ENCODE results near the gene RBFOX2.

- no peak for TF ChIP-seq MAX (IDR thresholded peaks at IDR 0.05)
- TF ChIP-seq CREB1 (IDR thresholded peaks at IDR 0.05) = no peak
- no peak for TF ChIP-seq POLR2A (IDR thresholded peaks at IDR 0.05; ENCODE audit: control extremely low read depth in 1 of 2, low read depth in 2 of 2, low read length in 2 of 2)
- no peak for TF ChIP-seq CTCF (IDR thresholded peaks at IDR 0.05; ENCODE audit: control extremely low read depth in 1 of 3, insufficient read depth in 1 of 3, low read depth in 1 of 3, low read length in 3 of 3)
- TF ChIP-seq JUND (IDR thresholded peaks at IDR 0.05; ENCODE audit: low read length) = no peak
Observed at GRCh38 chr22:35997438-35997837, 31.2 kb downstream of the RBFOX2 start.

Measured in H1 (cell line).